SU-DHL-6 (cell line): ENCODE measurements around the gene F3.

ENCODE experiments used
- CTCF ChIP-seq: fragments of 200-600 bp; sonication (generic); IDR thresholded peaks from one replicate; pipeline ENCODE4 v1.5.1; 2017; ENCODE audit warnings: antibody characterized with exemption, mild to moderate bottlenecking, low read length, moderate library complexity; ENCODE audit not compliant: insufficient read depth, poor library complexity, severe bottlenecking
- EZH2phosphoT487 ChIP-seq: fragments of 200-600 bp; sonication (generic), shearing (Covaris generic); conservative IDR thresholded peaks from 2 replicates; pipeline ENCODE4 v1.6.1; 2018; ENCODE audit warnings: mild to moderate bottlenecking, antibody characterized with exemption, low read length, moderate library complexity, mixed read lengths

- TF ChIP-seq CTCF (no peak), EZH2phosphoT487 (no peak)
Observed at GRCh38 chr1:94501426-94501825, 40.1 kb downstream of the F3 start.
